IMR-90 (cell line): ENCODE results near the gene TULP4. TPM values are rescaled to one million over a fixed set of nuclear protein-coding genes. Genes with fewer than 3 reads are reported as not detected.

ENCODE experiments used
- ATAC-seq: fragments of 200-7000 bp; cut with Tn5 transposase; 2 replicates; pipeline ENCODE4 v1.9.1; 2020; ENCODE audit warnings: low read depth, mild to moderate bottlenecking, moderate library complexity
- BruUV-seq: library from RNA; stranded (reverse); fragments of 400-500 nt; replicated peaks from 2 replicates; lab custom pipeline; 2021; lab: Mats Ljungman, UMichigan
- CTCF ChIA-PET: fragments of 300-600 bp; formaldehyde crosslinking; extraction: SDS; loops from one replicate; lab custom pipeline; 2021; ENCODE audit warnings: antibody characterized with exemption; lab: Yijun Ruan, JAX
- POLR2A ChIA-PET: fragments of 300-600 bp; sonication (Branson Sonifier 250); formaldehyde crosslinking; loops from one replicate; lab custom pipeline; 2022; ENCODE audit warnings: antibody characterized with exemption; ENCODE audit not compliant: unreplicated experiment; lab: Charles Lee
- DNase-seq: peaks from one replicate; pipeline ENCODE4 v3.0.0; 2013
- H2AFZ ChIP-seq: replicated peaks from 2 replicates; pipeline ENCODE3; 2013; ENCODE audit warnings: low read length, mild to moderate bottlenecking; ENCODE audit not compliant: poor library complexity
- H2AK5ac ChIP-seq: 2 replicates; pipeline ENCODE4 v1.6.1; 2013; ENCODE audit warnings: low read depth, low read length, inconsistent platforms
- H2AK9ac ChIP-seq: replicated peaks from 2 replicates; pipeline ENCODE3; 2013; ENCODE audit warnings: mild to moderate bottlenecking, low read depth, low read length, moderate library complexity; ENCODE audit not compliant: poor library complexity
- H2BK120ac ChIP-seq: 2 replicates; pipeline ENCODE4 v1.6.1; 2013; ENCODE audit warnings: low read depth, low read length, inconsistent platforms
- H2BK15ac ChIP-seq: 3 replicates; pipeline ENCODE4 v1.6.1; 2013; ENCODE audit warnings: low read depth, low read length, inconsistent platforms
- H2BK20ac ChIP-seq: 2 replicates; pipeline ENCODE4 v1.6.1; 2013; ENCODE audit warnings: low read depth, mild to moderate bottlenecking, inconsistent platforms, low read length, moderate library complexity
- H2BK5ac ChIP-seq: 2 replicates; pipeline ENCODE4 v1.6.1; 2013; ENCODE audit warnings: mild to moderate bottlenecking, low read depth, low read length, inconsistent platforms; ENCODE audit not compliant: poor library complexity, severe bottlenecking
- H3K14ac ChIP-seq: replicated peaks from 2 replicates; pipeline ENCODE4 v1.6.1; 2013; ENCODE audit warnings: low read depth, low read length, inconsistent platforms
- H3K18ac ChIP-seq: 2 replicates; pipeline ENCODE4 v1.6.1; 2013; ENCODE audit warnings: low read depth, low read length, control low read depth
- H3K23ac ChIP-seq: 2 replicates; pipeline ENCODE4 v1.6.1; 2013; ENCODE audit warnings: low read depth, low read length, inconsistent platforms
- H3K27ac ChIP-seq: 2 replicates; pipeline ENCODE4 v1.5.1; 2013; ENCODE audit warnings: mild to moderate bottlenecking, control low read depth, low read length; ENCODE audit not compliant: insufficient read depth
- H3K27me3 ChIP-seq: 2 replicates; pipeline ENCODE4 v1.6.1; 2013; ENCODE audit warnings: low read length; ENCODE audit not compliant: control insufficient read depth, insufficient read depth
- H3K36me3 ChIP-seq: 2 replicates; pipeline ENCODE4 v1.6.1; 2013; ENCODE audit warnings: low read length, mixed read lengths; ENCODE audit not compliant: control insufficient read depth, insufficient read depth
- H3K4ac ChIP-seq: 2 replicates; pipeline ENCODE4 v1.6.1; 2013; ENCODE audit warnings: low read depth, low read length, inconsistent platforms
- H3K4me1 ChIP-seq: 2 replicates; pipeline ENCODE4 v1.6.1; 2013; ENCODE audit warnings: low read length, mixed read lengths; ENCODE audit not compliant: control insufficient read depth, insufficient read depth
- H3K4me2 ChIP-seq: 2 replicates; pipeline ENCODE4 v1.6.1; 2013; ENCODE audit warnings: low read depth, mild to moderate bottlenecking, control low read depth, low read length, moderate library complexity
- H3K4me3 ChIP-seq: 2 replicates; pipeline ENCODE4 v1.5.1; 2013; ENCODE audit warnings: low read depth, mild to moderate bottlenecking, control low read depth, low read length, moderate library complexity; ENCODE audit not compliant: insufficient read depth
- H3K56ac ChIP-seq: 2 replicates; pipeline ENCODE4 v1.6.1; 2013; ENCODE audit warnings: low read length, inconsistent platforms; ENCODE audit not compliant: insufficient read depth; ENCODE audit errors: extremely low read depth
- H3K79me1 ChIP-seq, 2 experiments: 2 replicates each; pipeline ENCODE4 v1.6.1; 2013; ENCODE audit warnings: low read length in 2 of 2, inconsistent platforms in 1 of 2, low read depth in 1 of 2
- H3K9ac ChIP-seq: 2 replicates; pipeline ENCODE4 v1.6.1; 2013; ENCODE audit warnings: low read depth, low read length, control low read depth
- H3K9me1 ChIP-seq: 2 replicates; pipeline ENCODE4 v1.6.1; 2013; ENCODE audit warnings: low read length, inconsistent platforms; ENCODE audit not compliant: insufficient read depth
- H3K9me3 ChIP-seq: 2 replicates; pipeline ENCODE4 v1.6.1; 2013; ENCODE audit warnings: low read length; ENCODE audit not compliant: control insufficient read depth, insufficient read depth
- H4K20me1 ChIP-seq: 2 replicates; pipeline ENCODE4 v1.6.1; 2013; ENCODE audit warnings: low read length, inconsistent platforms; ENCODE audit not compliant: insufficient read depth
- H4K5ac ChIP-seq: 2 replicates; pipeline ENCODE4 v1.6.1; 2013; ENCODE audit warnings: mild to moderate bottlenecking, low read depth, low read length, control low read depth
- H4K8ac ChIP-seq, 2 experiments: 2 replicates each; pipeline ENCODE4 v1.6.1; 2013; ENCODE audit warnings: low read depth in 2 of 2, low read length in 2 of 2, control low read depth in 1 of 2, inconsistent platforms in 1 of 2
- H4K91ac ChIP-seq: 2 replicates; pipeline ENCODE4 v1.6.1; 2013; ENCODE audit warnings: low read depth, low read length, inconsistent platforms; ENCODE audit not compliant: insufficient read depth
- CEBPB ChIP-seq: IDR thresholded peaks from 2 replicates; pipeline ENCODE4 v1.6.1; 2012; ENCODE audit warnings: low read depth, low read length, improper control_type of control experiment
- CHD1 ChIP-seq: IDR thresholded peaks from 2 replicates; pipeline ENCODE4 v1.6.1; 2012; ENCODE audit warnings: low read depth, low read length, improper control_type of control experiment
- FOS ChIP-seq: fragments of 150-350 bp; IDR thresholded peaks from 2 replicates; pipeline ENCODE4 v1.6.1; 2016; ENCODE audit warnings: low read depth, low read length
- MAFK ChIP-seq: IDR thresholded peaks from 2 replicates; pipeline ENCODE4 v1.6.1; 2012; ENCODE audit warnings: low read depth, low read length, improper control_type of control experiment
- POLR2A ChIP-seq: IDR thresholded peaks from 2 replicates; pipeline ENCODE4 v1.6.1; 2012; ENCODE audit warnings: mild to moderate bottlenecking, low read depth, low read length
- RAD21 ChIP-seq: IDR thresholded peaks from 2 replicates; pipeline ENCODE4 v1.6.1; 2012; ENCODE audit warnings: low read length, improper control_type of control experiment
- RCOR1 ChIP-seq: IDR thresholded peaks from 2 replicates; pipeline ENCODE4 v1.6.1; 2012; ENCODE audit warnings: mild to moderate bottlenecking, low read length, improper control_type of control experiment; ENCODE audit not compliant: insufficient replicate concordance
- RFX5 ChIP-seq: IDR thresholded peaks from 2 replicates; pipeline ENCODE4 v1.8.0; 2012; ENCODE audit warnings: low read depth, mild to moderate bottlenecking, low read length, moderate library complexity
- WGBS, 2 experiments: methylation state at CpG; one replicate each; pipeline versions ENCODE4 v1.1.5 to v1.1.7; 2013; ENCODE audit warnings: missing lambda C conversion rate in 2 of 2; ENCODE audit not compliant: insufficient read length in 1 of 2; ENCODE audit errors: extremely low coverage in 2 of 2; 5-methylcytosine and 5-hydroxymethylcytosine counted together
- dilution Hi-C: fragments of 300-500 bp; cut with HindIII; formaldehyde crosslinking; loops from one replicate; pipeline ENCODE4 v1.14.3; 2018; ENCODE audit warnings: low sequenced_read_pairs; ENCODE audit not compliant: unreplicated experiment
- in situ Hi-C: fragments of 300-500 bp; cut with MboI; formaldehyde crosslinking; loops from 3 replicates; pipeline ENCODE4 v1.14.3; 2019; ENCODE audit warnings: low sequenced_read_pairs, inconsistent platforms, mixed read lengths
- intact Hi-C: fragments of 100-400 bp; cut with micrococcal nuclease; formaldehyde crosslinking; loops from 2 replicates; pipeline ENCODE4 v1.10.0; 2022
- polyA plus RNA-seq, 3 experiments: library from polyadenylated mRNA; depleted of rRNA; stranded (reverse); fragments of >200 nt; gene quantifications; 2 replicates each; pipeline ENCODE4 v1.2.3, GENCODE V29; 2012; ENCODE audit warnings: low replicate concordance in 1 of 3
- total RNA-seq: library from RNA; depleted of rRNA; stranded (reverse); fragments of >200 nt; gene quantifications from 2 replicates; pipeline ENCODE4 v1.2.3, GENCODE V29; 2012
- TF ChIP-seq, protein P1 (sequence below): conservative IDR thresholded peaks from 2 replicates; pipeline ENCODE4 v1.5.1; 2012; ENCODE audit warnings: mild to moderate bottlenecking, low read depth, low read length, improper control_type of control experiment
- TF ChIP-seq, protein P2 (sequence below): fragments of 150-350 bp; IDR thresholded peaks from 2 replicates; pipeline ENCODE4 v1.6.1; 2016; ENCODE audit warnings: low read depth, mild to moderate bottlenecking, low read length, moderate library complexity, borderline replicate concordance

The TULP4 gene
- total and polyA plus RNA-seq, 2 of the 4 experiments (the other 2 are of a cell fraction), result 8.1 to 30.6 TPM

DNA sequence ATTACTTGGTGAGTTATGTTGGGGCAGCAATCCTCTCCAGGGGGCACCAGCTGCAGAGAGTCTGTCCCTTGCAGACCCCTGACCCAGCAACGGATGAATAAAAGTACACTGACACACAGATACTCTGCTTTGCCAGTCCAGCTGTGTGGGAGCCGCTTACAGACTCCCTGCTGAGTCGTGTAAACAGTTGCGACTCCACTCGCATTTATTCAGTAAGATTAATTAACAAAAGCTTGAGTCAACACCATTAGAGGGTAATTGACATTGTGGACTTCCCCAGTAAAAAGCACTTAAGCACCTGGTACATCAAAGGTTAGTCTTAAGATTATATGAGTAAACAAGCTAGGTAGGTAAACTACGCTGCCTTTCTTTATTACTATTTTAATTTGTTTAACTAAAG lies 155.7 kb downstream of the TULP4 start:
- no peak overlapping the region for H4K5ac ChIP-seq
- H3K27me3 ChIP-seq, result no peaks in the 10 kb centered on the region
- 0 out of 2 replicates have a peak, but pooled peaks have one; percentile 40 for ATAC-seq
- no peaks in the 10 kb centered on the region for H4K20me1 ChIP-seq
- POLR2A ChIA-PET, result no interaction called here
- no peak overlapping the region for H2BK5ac ChIP-seq
- dilution Hi-C loops (no loop called here), intact Hi-C loops (no loop called here), in situ Hi-C loops (no loop called here)
- WGBS, 2 experiments, result no CpG with 5 or more reads among the region's 6 CpGs
- DNase-seq, result no peak
- TF ChIP-seq MAFK, result no peak
- TF ChIP-seq RCOR1, result no peak
- TF ChIP-seq CHD1, result no peak
- TF ChIP-seq RFX5, result no peak
- TF ChIP-seq POLR2A, result no peak
- TF ChIP-seq CEBPB, result no peak
- TF ChIP-seq RAD21, result no peak
- TF ChIP-seq, protein P1, sequence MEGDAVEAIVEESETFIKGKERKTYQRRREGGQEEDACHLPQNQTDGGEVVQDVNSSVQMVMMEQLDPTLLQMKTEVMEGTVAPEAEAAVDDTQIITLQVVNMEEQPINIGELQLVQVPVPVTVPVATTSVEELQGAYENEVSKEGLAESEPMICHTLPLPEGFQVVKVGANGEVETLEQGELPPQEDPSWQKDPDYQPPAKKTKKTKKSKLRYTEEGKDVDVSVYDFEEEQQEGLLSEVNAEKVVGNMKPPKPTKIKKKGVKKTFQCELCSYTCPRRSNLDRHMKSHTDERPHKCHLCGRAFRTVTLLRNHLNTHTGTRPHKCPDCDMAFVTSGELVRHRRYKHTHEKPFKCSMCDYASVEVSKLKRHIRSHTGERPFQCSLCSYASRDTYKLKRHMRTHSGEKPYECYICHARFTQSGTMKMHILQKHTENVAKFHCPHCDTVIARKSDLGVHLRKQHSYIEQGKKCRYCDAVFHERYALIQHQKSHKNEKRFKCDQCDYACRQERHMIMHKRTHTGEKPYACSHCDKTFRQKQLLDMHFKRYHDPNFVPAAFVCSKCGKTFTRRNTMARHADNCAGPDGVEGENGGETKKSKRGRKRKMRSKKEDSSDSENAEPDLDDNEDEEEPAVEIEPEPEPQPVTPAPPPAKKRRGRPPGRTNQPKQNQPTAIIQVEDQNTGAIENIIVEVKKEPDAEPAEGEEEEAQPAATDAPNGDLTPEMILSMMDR, result no peak
- TF ChIP-seq, protein P2, sequence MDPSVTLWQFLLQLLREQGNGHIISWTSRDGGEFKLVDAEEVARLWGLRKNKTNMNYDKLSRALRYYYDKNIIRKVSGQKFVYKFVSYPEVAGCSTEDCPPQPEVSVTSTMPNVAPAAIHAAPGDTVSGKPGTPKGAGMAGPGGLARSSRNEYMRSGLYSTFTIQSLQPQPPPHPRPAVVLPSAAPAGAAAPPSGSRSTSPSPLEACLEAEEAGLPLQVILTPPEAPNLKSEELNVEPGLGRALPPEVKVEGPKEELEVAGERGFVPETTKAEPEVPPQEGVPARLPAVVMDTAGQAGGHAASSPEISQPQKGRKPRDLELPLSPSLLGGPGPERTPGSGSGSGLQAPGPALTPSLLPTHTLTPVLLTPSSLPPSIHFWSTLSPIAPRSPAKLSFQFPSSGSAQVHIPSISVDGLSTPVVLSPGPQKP, result no peak
- no peak for TF ChIP-seq FOS
- no peak overlapping the region for H3K23ac ChIP-seq
- no peak overlapping the region for H3K4ac ChIP-seq
- H3K9me3 ChIP-seq, result no peaks in the 10 kb centered on the region
- H3K18ac ChIP-seq, result no peak overlapping the region
- H4K91ac ChIP-seq, result no peak overlapping the region
- no peak overlapping the region for H3K27ac ChIP-seq
- no peak overlapping the region for H4K8ac ChIP-seq
- CTCF ChIA-PET, result no interaction called here
- H3K4me2 ChIP-seq, result no peak overlapping the region
- H3K36me3 ChIP-seq, result peaks cover 7% of the 10 kb centered on the region
- H2AK9ac ChIP-seq, result no peak overlapping the region
- H3K9me1 ChIP-seq, result 0 out of 2 replicates have a peak, but pooled peaks cover 4% of the 10 kb centered on the region
- H2BK15ac ChIP-seq, result no peak overlapping the region
- no peak overlapping the region for H2AK5ac ChIP-seq
- no peak overlapping the region for H3K56ac ChIP-seq
- BruUV-seq, result no TSS peak
- no peak overlapping the region for H3K4me3 ChIP-seq
- H2BK20ac ChIP-seq, result no peak overlapping the region
- H2AFZ ChIP-seq, result no peak overlapping the region
- no peak overlapping the region for H2BK120ac ChIP-seq
- H3K79me1 ChIP-seq, result no peaks in the 10 kb centered on the region; a peak in 1 of 4 replicates
- H3K14ac ChIP-seq, result no peak overlapping the region
- no peak overlapping the region for H3K9ac ChIP-seq
- H3K4me1 ChIP-seq, result peaks cover 2% of the 10 kb centered on the region; the same call in 1 of the 2 replicates
